GM20000 (cell line): Measurements from ENCODE around the gene SUPT6H.

Experiments
- DNase-seq: peaks from one replicate; pipeline ENCODE4 v3.0.0; 2012; ENCODE audit warnings: low spot score
- CTCF ChIP-seq: IDR thresholded peaks from 2 replicates; pipeline ENCODE4 v1.5.1; 2012; ENCODE audit warnings: mild to moderate bottlenecking, control low read depth; ENCODE audit errors: extremely low read depth, missing control alignments

SUPT6H gene

DNA sequence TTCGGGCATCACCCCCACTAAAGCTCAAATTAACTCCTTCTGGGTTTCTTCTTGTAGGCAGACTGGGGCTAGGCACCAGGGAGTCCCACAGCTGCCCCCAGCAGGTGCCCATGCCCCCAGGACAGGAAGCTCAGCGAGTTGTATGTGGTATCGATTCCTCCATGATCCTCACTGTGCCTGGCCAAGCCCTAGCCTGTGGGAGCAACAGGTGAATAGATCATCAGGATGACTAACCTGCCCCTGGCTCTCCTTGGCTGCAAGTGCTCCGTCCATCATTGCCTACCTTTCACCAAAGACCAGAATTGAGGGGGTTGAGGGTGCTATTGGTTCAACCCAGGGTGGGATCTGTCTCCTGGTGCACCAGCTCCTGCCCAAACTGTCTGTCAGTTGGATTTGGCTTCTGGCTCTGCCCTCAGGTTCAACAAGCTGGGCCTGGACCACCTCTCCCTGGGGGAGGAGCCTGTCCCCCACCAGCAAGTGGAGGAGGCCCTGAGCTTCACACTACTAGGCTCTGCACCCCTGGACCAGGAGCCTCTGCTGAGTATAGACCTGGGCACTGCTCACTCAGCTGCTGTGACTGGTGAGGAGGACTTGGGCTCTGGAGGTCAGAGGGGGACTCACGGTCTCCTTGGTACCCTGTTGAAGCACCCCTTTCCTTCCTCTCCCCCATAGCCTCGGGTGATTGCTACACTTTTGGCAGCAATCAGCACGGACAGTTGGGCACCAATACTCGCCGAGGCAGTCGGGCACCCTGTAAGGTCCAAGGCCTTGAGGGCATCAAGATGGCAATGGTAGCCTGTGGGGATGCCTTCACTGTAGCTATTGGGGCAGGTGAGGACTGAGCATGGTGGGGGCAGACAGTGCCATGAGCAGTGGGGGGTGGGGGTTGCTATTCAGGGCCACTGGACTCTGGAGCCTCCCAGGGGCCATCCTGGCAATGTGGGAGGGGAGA lies 78.7 kb downstream of the SUPT6H start:
- TF ChIP-seq CTCF = no peak
- DNase-seq = no peak

DNA sequence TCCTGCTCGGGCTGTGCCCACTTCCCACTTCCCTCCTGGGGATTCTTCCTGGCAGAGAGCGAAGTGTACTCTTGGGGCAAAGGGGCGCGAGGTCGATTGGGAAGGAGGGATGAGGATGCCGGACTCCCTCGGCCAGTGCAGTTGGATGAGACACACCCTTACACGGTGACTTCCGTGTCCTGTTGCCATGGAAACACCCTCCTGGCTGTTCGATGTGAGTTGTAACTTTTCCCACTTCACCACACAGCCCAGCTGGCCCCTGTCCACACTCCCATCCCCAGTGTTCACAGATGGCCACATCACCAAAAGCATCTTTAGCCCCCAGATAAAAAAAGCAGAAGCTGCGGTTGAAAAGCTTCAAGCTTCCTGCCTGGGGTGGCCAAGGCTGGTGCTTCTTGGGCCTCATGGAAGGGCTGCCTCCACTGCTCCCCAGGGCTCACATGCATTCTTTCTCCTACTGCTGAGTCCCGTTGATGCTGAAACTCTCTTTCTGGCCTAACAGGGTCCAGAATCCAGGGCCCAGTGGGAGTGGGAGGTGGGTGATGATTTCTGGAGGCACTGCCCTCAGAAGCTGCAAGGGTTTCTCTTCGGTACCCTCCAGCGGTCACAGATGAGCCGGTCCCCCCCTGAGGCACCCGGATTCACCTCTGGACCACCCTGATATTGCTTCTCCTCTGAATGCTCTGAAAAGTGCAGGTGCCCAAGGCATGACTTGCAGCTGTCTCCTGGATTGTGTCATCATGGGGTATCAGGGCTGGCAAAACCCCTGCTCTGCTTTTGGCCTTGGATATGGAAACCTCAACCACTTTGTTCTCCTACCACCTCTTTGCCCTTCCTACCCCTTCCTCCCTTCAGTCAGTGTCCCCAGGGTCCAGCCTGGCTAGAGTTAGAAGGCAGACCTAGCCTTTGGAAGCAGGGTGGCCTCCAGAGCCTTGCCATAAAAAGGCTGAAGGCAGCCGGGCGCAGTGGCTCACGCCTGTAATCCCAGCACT lies 79.6 kb downstream of the SUPT6H start:
- TF ChIP-seq CTCF = no peak
- DNase-seq = peak; percentile 66

- DNase-seq = peak; percentile 93
- TF ChIP-seq CTCF = peak; percentile 26
These were observed 81.5 kb downstream of the SUPT6H start, which contains the start of gene TRAF4 for GRCh38 chr17:28743243-28744103. TRAF4 (plus strand) TSS chr17:28744011; CDS start chr17:28744113, 102 bp downstream.

GRCh38 chr17:28744104-28744971 lies 82.3 kb downstream of the SUPT6H start:
- TF ChIP-seq CTCF = no peak
- DNase-seq = peak; percentile 80

DNA sequence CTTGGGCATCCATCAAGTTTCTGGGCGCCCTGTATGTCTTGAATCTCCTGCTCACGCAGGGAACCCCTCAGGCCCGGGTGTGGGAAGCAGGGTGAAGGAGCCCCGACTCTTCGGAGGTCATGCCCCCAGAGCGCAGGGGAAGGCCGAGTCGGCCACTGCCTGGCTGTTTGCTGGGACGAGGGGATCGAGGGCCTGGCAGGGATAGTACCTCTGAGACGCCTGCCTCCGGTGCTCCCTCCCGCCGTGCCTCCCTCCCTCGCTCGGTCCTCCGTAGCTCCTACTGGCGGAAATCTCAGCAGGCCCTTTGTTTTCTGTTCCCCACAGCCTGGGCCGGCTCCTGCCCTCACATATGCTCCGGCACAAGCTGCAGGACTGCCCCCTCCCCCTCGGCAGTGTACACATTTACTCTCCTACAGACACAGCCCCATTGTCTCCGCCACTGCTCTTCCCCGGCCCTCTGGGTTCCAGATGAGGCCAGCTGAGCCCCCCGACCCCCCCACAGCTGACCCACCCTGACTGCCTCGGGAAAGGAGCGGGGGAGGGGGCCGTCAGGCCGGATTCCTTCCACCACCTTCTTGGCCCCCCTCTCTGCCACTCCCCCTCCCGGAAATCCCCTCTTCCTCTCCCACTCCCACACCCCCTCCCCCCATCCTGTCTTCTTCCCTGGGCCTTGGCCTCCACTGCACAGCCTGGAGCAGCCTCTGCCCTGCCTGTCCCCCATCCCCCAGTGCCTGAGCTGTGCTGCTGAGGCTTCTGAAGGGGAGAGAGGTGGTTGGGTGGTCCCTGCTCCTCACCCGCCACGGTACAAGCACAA lies 83.2 kb downstream of the SUPT6H start:
- no peak for TF ChIP-seq CTCF
- DNase-seq = no peak
